NCI-H2196 treated with DMSO at 0.1 percent for 48 hours (cell line): ENCODE results near the gene TAS2R10.
"Not testable (repeated sequence)": the region's sequence is repeated elsewhere in the genome, so short reads cannot be mapped to it uniquely, and the experiment has no call there.

Experiments
- DNase-seq: peaks from one replicate; lab custom pipeline; 2025; ENCODE audit not compliant: unreplicated experiment; lab: John Stamatoyannopoulos, UW

The TAS2R10 gene, protein sequence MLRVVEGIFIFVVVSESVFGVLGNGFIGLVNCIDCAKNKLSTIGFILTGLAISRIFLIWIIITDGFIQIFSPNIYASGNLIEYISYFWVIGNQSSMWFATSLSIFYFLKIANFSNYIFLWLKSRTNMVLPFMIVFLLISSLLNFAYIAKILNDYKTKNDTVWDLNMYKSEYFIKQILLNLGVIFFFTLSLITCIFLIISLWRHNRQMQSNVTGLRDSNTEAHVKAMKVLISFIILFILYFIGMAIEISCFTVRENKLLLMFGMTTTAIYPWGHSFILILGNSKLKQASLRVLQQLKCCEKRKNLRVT

GRCh38 chr12:10826258-10826657, at the start of gene TAS2R10:
TAS2R10 (minus strand) TSS chr12:10826358; CDS start chr12:10826269, 89 bp downstream.
- no peak for DNase-seq

DNA sequence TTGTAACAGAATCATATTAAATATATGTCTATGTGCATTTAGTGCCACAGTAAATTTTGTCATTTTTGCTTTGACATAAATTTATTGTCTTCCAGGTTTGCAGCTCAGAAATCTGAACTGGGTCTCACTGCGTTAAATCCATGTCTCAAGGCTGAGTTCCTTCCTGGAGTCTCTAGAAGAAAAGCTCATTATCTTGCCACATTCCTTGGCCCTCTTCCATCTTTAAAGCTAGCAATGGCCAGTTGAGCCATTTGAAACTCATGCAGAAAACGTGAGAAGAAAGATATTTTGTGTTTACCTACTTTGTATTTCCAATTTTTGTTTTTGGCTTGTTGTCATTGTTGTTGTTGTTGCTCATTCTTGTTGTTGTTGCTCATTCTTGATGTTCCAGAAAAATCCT, 47.2 kb upstream of the TAS2R10 start:
- DNase-seq: no peak

GRCh38 chr12:10867381-10867780, 41.2 kb upstream of the TAS2R10 start:
- no peak for DNase-seq

DNA sequence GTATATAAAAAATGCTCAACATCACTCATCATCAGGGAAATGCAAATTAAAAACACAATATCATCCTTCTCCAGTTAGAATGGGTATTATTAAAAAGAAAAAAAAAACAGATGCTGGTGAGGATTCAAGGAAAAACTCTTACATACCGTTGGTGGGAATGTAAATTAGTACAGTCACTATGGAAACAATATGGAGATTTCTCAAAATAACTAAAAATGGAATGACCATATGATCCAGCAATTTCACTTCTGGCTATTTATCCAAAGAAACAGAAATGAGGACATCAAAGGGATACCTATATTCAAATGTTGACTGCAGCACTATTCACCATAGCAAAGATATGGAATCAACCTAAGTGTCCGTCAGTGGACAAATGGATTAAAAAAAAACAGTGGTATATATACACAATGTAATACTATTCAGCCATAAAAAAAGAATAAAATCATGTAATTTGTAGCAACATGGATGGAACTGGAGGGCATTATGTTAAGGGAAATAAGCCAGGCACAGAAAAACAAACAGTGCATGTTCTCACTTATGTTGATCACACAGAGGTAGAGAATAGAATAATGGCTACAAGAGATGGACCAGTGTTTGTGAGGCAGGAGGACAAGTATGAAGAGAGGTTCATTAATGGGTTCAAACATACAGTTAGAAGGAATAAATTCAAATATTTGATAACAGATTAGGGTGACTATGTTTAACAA, 37.5 kb upstream of the TAS2R10 start:
- no peak for DNase-seq

DNA sequence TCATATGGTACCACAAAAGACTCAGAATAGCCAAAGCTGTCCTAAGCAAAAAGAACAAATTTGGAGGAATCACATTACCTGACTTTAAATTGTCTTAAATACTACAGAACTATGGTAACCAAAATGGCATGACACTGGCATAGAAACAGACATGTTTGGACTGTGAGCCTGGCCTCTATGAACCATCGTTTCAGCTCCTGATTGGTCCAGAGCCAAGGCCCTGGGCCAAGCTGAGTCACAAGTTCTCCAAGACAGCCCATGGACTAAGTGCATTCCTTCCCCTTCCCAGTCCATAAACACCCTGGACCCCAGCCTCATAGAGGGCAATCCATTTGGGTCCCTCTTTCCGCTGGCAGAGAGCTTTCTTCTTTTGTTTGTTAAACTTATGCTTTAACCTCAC, 35.2 kb upstream of the TAS2R10 start:
- DNase-seq: no peak

- DNase-seq: no peak
Measured at GRCh38 chr12:10855807-10856206, 29.6 kb upstream of the TAS2R10 start.

DNA sequence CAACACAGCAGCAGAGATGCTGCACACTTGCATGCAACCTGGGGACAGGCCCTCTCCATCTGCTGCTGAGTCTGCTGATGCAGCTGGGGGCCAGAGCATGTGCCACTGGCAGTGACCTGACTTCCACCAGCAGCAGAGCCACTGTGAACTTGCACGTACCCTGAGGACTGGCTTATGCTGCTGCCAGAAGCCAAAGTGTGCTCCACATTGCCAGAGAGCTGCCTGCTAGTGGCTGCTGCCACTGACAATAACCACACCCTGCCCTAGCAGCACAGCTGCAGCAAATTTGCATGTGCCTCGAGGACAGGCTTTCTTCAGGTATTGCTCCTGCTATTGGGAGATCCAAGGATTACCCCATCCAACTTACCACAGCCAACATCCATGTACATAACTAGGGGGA, 27.6 kb upstream of the TAS2R10 start:
- no peak for DNase-seq

DNA sequence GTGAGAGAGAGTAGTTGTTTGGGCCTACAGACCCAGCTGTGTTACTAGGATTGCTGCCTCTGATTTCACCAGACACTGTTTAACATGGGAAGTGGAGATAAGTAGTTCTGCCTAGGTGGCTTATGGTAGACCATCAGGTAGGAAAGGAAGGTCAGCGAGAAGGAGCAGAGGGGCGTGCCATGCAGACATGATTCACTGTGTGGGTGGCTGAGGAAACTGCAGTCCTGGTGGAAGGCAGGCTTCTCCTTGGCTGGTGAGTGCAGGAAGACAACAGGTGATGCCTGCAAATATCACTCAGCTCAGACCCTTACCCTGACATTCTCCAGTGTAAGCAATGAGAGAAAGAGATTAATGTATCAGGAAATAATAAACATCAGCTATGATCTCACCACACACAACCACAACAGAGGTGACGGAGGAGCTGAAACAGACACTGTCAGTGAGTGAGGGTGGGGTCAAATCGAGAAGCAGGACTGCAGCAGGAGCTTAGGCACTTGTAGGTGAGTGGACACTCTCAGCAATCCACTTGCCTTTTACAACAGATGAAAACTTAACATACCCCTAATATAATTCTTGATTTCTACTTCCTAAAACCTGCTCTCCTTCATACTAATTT, 25.2 kb upstream of the TAS2R10 start:
- DNase-seq: no peak

GRCh38 chr12:10849425-10849878, 23.3 kb upstream of the TAS2R10 start, which contains the start of gene PRR4:
PRR4 (minus strand) TSS chr12:10849475; CDS start chr12:10849437, 38 bp downstream.
- DNase-seq: no peak

DNA sequence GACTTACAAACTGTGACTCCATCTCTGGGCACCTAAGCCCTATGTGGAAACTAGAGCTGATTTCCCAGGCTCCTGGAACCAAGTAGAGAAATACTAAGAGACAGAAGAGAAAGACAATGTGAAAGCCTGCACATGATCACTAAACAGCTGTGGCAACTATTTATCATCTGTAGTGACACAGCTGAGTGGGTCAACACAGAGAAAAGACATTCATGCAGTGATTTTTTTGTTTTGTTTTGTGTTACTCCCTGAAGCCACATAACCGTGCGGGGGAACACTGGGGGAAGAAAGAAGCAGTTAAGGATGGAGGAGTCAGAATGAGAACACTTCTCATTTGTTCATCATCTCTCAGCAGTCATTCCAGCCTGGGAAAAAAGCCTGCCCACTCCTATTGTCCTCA, 21.6 kb upstream of the TAS2R10 start:
- DNase-seq: no peak

- no peak for DNase-seq
Measured at GRCh38 chr12:10842862-10843261, 16.7 kb upstream of the TAS2R10 start.

- no peak for DNase-seq
Measured at GRCh38 chr12:10838461-10838860, 12.3 kb upstream of the TAS2R10 start.

DNA sequence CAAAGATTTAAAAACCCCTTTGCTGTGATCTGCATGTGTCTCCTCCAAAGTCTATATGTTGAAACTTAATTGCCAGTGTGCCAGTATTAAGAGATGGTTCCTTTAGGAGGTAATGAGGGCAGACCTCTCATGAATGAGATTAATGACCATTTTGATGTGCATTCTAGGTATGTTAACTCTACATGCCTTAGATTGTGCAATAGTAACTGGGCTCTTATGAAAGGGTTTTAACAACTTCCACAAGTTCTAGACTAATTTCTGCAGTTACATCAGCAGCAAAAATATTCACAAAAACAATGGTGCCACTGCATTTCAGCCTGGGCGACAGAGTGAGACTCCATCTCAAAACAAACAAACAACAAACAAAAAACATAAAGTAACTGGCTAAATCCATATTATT, 3.8 kb upstream of the TAS2R10 start:
- DNase-seq: no peak

GRCh38 chr12:10824957-10825356, 1.2 kb downstream of the TAS2R10 start:
- DNase-seq: no peak

DNA sequence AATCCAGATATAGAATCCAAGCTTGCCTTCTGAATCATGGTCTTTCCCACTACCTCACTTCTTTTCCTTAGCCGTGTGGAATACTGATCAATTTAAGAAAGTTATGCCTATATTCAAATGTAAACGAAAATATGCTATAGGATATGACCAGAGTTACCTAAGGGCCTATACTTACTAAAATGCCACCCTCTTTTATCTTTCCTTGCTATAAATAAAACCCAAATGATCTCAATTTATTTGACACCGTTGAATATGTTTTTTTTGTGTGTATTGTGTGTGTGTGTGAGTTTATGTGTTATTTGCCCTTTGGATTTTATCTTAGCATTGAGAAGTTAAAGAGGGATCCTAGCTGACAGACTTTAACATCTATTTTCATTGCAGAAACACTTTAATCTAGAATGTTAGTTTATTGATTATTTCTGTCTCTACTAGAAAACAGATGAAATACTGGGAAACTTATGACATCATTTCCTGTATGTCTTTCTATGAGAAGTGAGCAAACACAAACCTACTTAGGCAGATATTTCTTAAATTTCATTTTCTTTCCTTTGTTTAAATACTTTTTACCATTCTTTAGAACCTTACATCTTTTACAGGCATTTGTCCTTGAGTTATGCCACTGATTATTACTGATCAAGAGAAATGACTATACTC, 14.1 kb downstream of the TAS2R10 start:
- no peak for DNase-seq

DNA sequence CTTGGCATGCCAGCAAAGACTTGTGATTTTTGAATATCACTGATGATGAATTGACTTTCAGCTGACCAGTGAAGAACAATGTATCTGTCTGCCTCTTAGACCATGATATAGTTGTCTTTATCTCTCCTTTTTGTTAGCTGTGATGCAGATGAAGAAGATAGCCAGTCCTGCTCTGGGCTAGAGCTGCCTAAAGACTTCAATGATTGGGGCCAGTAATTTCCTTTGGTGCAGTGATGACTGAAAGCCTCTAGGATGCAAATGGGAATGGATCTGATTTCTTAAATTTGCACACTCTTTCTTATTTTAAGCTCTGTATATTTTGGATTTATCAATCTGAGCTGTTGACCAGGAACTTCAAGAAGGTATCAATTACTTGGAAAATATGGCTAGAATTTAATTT, 16.1 kb downstream of the TAS2R10 start, which contains the start of gene TAS2R9:
TAS2R9 (minus strand) TSS at position 101 of the 400 bp plus-strand sequence; CDS start at position 8, 93 bp downstream.
- no peak for DNase-seq

DNA sequence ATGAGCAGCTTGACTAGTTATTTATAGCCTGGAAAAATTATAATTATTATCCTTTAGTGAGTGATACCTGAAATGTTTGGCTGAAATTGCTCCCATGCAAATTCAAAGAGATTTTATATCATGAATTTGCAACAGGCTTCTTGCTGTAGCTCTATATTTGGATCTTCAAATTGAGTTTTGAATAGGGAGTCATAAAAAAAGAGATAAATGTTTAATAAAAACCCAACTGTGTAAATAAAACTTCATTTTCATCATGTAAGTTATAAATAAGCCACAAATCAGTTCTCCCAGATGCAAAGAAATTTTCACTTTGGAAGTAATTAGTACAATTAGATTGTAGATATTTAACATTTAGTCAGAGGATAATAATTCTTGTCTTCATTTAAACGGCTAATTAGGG, 19.0 kb downstream of the TAS2R10 start, which contains the start of gene TAS2R8:
TAS2R8 (minus strand) TSS at position 101 of the 400 bp plus-strand sequence. CDS start 306 bp downstream, outside the sequence.
- DNase-seq: no peak

DNA sequence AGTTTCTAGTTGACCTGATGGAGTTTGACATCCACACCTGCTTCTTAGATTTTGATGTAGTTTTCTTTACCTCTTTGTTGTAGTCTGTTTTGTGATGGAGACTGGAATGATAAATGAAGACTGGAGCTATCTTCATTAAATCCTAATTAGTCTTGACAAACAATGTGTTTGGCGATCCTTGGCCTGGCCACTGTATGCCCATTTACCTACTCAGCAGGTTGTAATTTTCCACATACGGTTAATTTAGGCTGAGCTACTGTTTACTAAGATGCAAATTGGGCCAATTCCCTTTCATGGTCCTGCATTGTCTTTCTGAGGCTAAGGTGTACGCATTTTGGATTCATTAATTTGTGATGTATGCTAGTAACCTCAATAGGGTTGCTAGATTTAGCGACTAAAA, 23.6 kb downstream of the TAS2R10 start, which contains the start of gene TAS2R7:
TAS2R7 (minus strand) TSS at position 41 of the 400 bp plus-strand sequence. CDS start 57 bp downstream, outside the sequence.
- no peak for DNase-seq

- DNase-seq: no peak
Measured at GRCh38 chr12:10801741-10802140, 24.4 kb downstream of the TAS2R10 start.

- DNase-seq: no peak
Measured at GRCh38 chr12:10794222-10794621, 31.9 kb downstream of the TAS2R10 start.

DNA sequence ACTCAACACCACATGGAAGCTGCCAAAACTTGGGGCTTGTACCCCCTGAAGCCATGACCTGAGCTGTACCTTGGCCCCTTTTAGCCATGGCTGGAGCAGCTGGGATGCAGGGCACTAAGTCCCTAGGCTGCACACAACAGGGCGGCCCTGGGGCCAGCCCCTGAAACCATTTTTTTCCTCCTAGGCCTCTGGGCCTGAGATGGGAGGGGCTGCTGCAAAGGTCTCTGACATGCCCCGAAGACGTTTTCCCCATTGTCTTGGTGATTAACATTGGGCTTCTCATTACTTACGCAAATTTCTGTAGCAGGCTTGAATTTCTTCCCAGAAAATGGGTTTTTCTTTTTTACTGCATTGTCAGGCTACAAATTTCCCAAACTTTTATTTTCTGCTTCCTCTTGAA, 34.4 kb downstream of the TAS2R10 start:
- DNase-seq: not testable (repeated sequence)
